Neural cell (in vitro differentiated cells): ENCODE results near the gene DHRS4L2. TPM values are rescaled to one million over a fixed set of nuclear protein-coding genes. Genes with fewer than 3 reads are reported as not detected.
"Not testable (repeated sequence)": the region's sequence is repeated elsewhere in the genome, so short reads cannot be mapped to it uniquely, and the experiment has no call there.

Source experiments
- H2AFZ ChIP-seq: fragments of 200-600, 300-800 bp; sonication (generic), shearing (Covaris generic); 2 replicates; pipeline ENCODE4 v1.6.0; 2014; ENCODE audit warnings: low read depth, mild to moderate bottlenecking, antibody characterized with exemption, low read length, moderate library complexity
- H3F3A ChIP-seq: fragments of 200-600 bp; shearing (Covaris generic); 2 replicates; pipeline ENCODE4 v1.6.1; 2016; ENCODE audit warnings: mild to moderate bottlenecking, moderate library complexity, mixed read lengths, antibody characterized with exemption, low read length; ENCODE audit not compliant: insufficient read depth, poor library complexity, severe bottlenecking
- H3K27ac ChIP-seq: fragments of 200-600, 300-800 bp; sonication (generic), shearing (Covaris generic); 2 replicates; pipeline ENCODE4 v1.5.1; 2014; ENCODE audit warnings: mild to moderate bottlenecking, low read length, moderate library complexity
- H3K27me3 ChIP-seq: fragments of 300-800, 200-600 bp; sonication (generic), shearing (Covaris generic); 2 replicates; pipeline ENCODE4 v1.6.0; 2014; ENCODE audit warnings: mild to moderate bottlenecking, low read depth, low read length, moderate library complexity; ENCODE audit not compliant: insufficient read depth
- H3K36me3 ChIP-seq: fragments of 300-800, 200-600 bp; sonication (generic), shearing (Covaris generic); 2 replicates; pipeline ENCODE4 v1.5.1; 2014; ENCODE audit warnings: mild to moderate bottlenecking, antibody characterized with exemption, low read length, moderate library complexity; ENCODE audit not compliant: insufficient read depth
- H3K4me2 ChIP-seq: fragments of 300-800, 200-600 bp; sonication (generic), shearing (Covaris generic); 2 replicates; pipeline ENCODE4 v1.6.0; 2014; ENCODE audit warnings: mild to moderate bottlenecking, low read length
- H3K4me3 ChIP-seq: fragments of 300-800, 200-600 bp; sonication (generic), shearing (Covaris generic); 2 replicates; pipeline ENCODE4 v1.5.1; 2014; ENCODE audit warnings: mild to moderate bottlenecking, low read length, moderate library complexity
- H3K79me2 ChIP-seq: fragments of 200-600 bp; shearing (Covaris generic); replicated peaks from 2 replicates; pipeline ENCODE4 v1.6.0; 2014; ENCODE audit warnings: mild to moderate bottlenecking, low read length, moderate library complexity; ENCODE audit not compliant: insufficient read depth
- H3K9ac ChIP-seq: fragments of 300-800, 200-600 bp; sonication (generic), shearing (Covaris generic); 2 replicates; pipeline ENCODE4 v1.6.1; 2016; ENCODE audit warnings: mild to moderate bottlenecking, low read length, mixed read lengths
- H3K9me2 ChIP-seq: fragments of 200-600 bp; shearing (Covaris generic); 2 replicates; pipeline ENCODE4 v1.6.1; 2016; ENCODE audit warnings: mild to moderate bottlenecking, low read length, mixed read lengths; ENCODE audit not compliant: insufficient read depth
- H3K9me3 ChIP-seq: fragments of 200-600, 300-800 bp; sonication (generic), shearing (Covaris generic); 2 replicates; pipeline ENCODE4 v1.6.1; 2016; ENCODE audit warnings: mild to moderate bottlenecking, mixed run types, low read length, moderate library complexity, mixed read lengths
- H4K20me1 ChIP-seq: fragments of 200-600 bp; shearing (Covaris generic); 2 replicates; pipeline ENCODE4 v1.6.1; 2016; ENCODE audit warnings: mild to moderate bottlenecking, mixed run types; ENCODE audit not compliant: insufficient read depth
- CTCF ChIP-seq: fragments of 450-650 bp; IDR thresholded peaks from 2 replicates; pipeline ENCODE4 v1.5.1; 2014; ENCODE audit warnings: antibody characterized with exemption, mild to moderate bottlenecking, moderate library complexity; ENCODE audit not compliant: poor library complexity, severe bottlenecking
- EP300 ChIP-seq: fragments of 450-650 bp; conservative IDR thresholded peaks from 2 replicates; pipeline ENCODE4 v1.6.1; 2014; ENCODE audit warnings: antibody characterized with exemption, mild to moderate bottlenecking, moderate library complexity; ENCODE audit not compliant: poor library complexity, severe bottlenecking
- EZH2 ChIP-seq: fragments of 200-600, 300-800 bp; shearing (Covaris generic), sonication (generic); IDR thresholded peaks from 2 replicates; pipeline ENCODE4 v1.6.1; 2014; ENCODE audit warnings: antibody characterized with exemption, low read length, borderline replicate concordance, mild to moderate bottlenecking; ENCODE audit not compliant: insufficient read depth, poor library complexity, severe bottlenecking
- MXI1 ChIP-seq: fragments of 450-650 bp; conservative IDR thresholded peaks from 2 replicates; pipeline ENCODE4 v1.6.1; 2014; ENCODE audit warnings: antibody characterized with exemption, mild to moderate bottlenecking; ENCODE audit not compliant: poor library complexity, severe bottlenecking
- POLR2AphosphoS5 ChIP-seq: IDR thresholded peaks from 2 replicates; pipeline ENCODE4 v1.6.1; 2012
- RAD21 ChIP-seq: fragments of 450-650 bp; conservative IDR thresholded peaks from 2 replicates; pipeline ENCODE4 v1.6.1; 2014; ENCODE audit warnings: antibody characterized with exemption, mild to moderate bottlenecking, moderate library complexity
- REST ChIP-seq: IDR thresholded peaks from 2 replicates; pipeline ENCODE4 v1.6.1; 2012; ENCODE audit warnings: borderline replicate concordance
- SMC3 ChIP-seq: fragments of 450-650 bp; conservative IDR thresholded peaks from 2 replicates; pipeline ENCODE4 v1.6.1; 2014; ENCODE audit warnings: antibody characterized with exemption, mild to moderate bottlenecking, moderate library complexity; ENCODE audit not compliant: poor library complexity
- TAF1 ChIP-seq: IDR thresholded peaks from 2 replicates; pipeline ENCODE4 v1.6.1; 2012; ENCODE audit warnings: low read depth
- polyA plus RNA-seq: library from polyadenylated mRNA; depleted of rRNA; stranded (reverse); fragments of >200 nt; gene quantifications from 2 replicates; pipeline ENCODE4 v1.2.3, GENCODE V29; 2014

Gene DHRS4L2
- polyA plus RNA-seq, 1 donor from 2014 or later = 3.0 TPM

GRCh38 chr14:24006471-24006816 lies 17.7 kb downstream of the DHRS4L2 start:
- H3K27ac ChIP-seq = not testable (repeated sequence)

GRCh38 chr14:24006817-24007652 lies 18.3 kb downstream of the DHRS4L2 start:
- not testable (repeated sequence) for H3K27ac ChIP-seq, H3K27me3 ChIP-seq, H3K4me3 ChIP-seq, H3K36me3 ChIP-seq, H4K20me1 ChIP-seq, H3K9ac ChIP-seq, H2AFZ ChIP-seq, H3K9me2 ChIP-seq, H3K4me2 ChIP-seq, H3K9me3 ChIP-seq, H3F3A ChIP-seq, H3K79me2 ChIP-seq

More at GRCh38 chr14:24006471-24006816, 17.7 kb downstream of the DHRS4L2 start:
- not testable (repeated sequence) for H3K9me3 ChIP-seq, H3K4me2 ChIP-seq, H3K9me2 ChIP-seq, H3K27me3 ChIP-seq, H3K79me2 ChIP-seq, H2AFZ ChIP-seq, H3K9ac ChIP-seq, H3F3A ChIP-seq, H4K20me1 ChIP-seq, H3K4me3 ChIP-seq, H3K36me3 ChIP-seq

- H3K9me3 ChIP-seq = no peaks in the 10 kb centered on the region
- no peaks in the 10 kb centered on the region for H3K9me2 ChIP-seq
- H4K20me1 ChIP-seq = no peaks in the 10 kb centered on the region
- H3K79me2 ChIP-seq = no peaks in the 10 kb centered on the region
- no peaks in the 10 kb centered on the region for H3F3A ChIP-seq
- H3K27me3 ChIP-seq = no peaks in the 10 kb centered on the region
- no peak overlapping the region for H3K4me2 ChIP-seq
- no peaks in the 10 kb centered on the region for H3K36me3 ChIP-seq
- H2AFZ ChIP-seq = no peak overlapping the region
- no peak overlapping the region for H3K4me3 ChIP-seq
- no peak overlapping the region for H3K27ac ChIP-seq
- no peak for TF ChIP-seq TAF1
- no peak for TF ChIP-seq MXI1
- TF ChIP-seq SMC3 = no peak
- no peak for TF ChIP-seq CTCF
- TF ChIP-seq POLR2AphosphoS5 = no peak
- no peak for TF ChIP-seq RAD21
- no peak for TF ChIP-seq REST
- no peak for TF ChIP-seq EP300
- TF ChIP-seq EZH2 = no peak
- H3K9ac ChIP-seq = no peak overlapping the region
These were observed 22.3 kb downstream of the DHRS4L2 start for GRCh38 chr14:24011051-24011450.

- H4K20me1 ChIP-seq, H2AFZ ChIP-seq, H3K27me3 ChIP-seq, H3K36me3 ChIP-seq, H3K9ac ChIP-seq, H3K9me3 ChIP-seq, H3F3A ChIP-seq, H3K4me3 ChIP-seq, H3K27ac ChIP-seq, H3K4me2 ChIP-seq, H3K79me2 ChIP-seq, H3K9me2 ChIP-seq: not testable (repeated sequence)
These were observed 24.1 kb downstream of the DHRS4L2 start for GRCh38 chr14:24012726-24013273.
